ENCODE results near the gene GSS. TPM values are rescaled to one million over a fixed set of nuclear protein-coding genes. Genes with fewer than 3 reads are reported as not detected.
A peak's percentile ranks its signal among the peaks of the same experiment; 100 is the strongest.

GSS gene
- polyA plus RNA-seq, 1 experiment: 110 TPM

DNA sequence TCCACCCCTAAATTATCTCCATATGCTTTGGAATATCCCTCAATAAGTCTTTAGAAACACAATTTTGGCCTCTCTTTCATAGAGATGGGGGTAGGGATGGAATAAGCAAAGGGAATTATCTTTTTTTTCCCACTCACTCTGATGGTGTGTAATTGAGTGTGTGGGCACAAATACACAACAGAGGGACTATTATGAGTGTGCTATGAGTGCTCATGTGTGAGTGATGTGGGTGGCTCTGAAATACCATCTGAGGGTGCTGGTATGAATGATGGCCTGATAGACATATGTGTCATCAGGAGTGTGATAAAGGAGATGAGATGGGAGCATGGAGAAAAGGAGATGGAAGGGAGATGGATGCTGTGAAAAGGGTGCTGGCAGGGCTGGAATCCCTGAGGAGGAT lies 35.6 kb downstream of the GSS start:
- no peaks in the 10 kb centered on the region for H3K27me3 ChIP-seq (ENCODE audit: control insufficient read depth, insufficient read depth, low read length)
- CTCF ChIA-PET: interaction anchor here (2.0 kb wide), 1 partner anchor 13 kb away, joined by 5 read pairs; no protein-coding TSS in a partner anchor
- TF ChIP-seq, protein P1, sequence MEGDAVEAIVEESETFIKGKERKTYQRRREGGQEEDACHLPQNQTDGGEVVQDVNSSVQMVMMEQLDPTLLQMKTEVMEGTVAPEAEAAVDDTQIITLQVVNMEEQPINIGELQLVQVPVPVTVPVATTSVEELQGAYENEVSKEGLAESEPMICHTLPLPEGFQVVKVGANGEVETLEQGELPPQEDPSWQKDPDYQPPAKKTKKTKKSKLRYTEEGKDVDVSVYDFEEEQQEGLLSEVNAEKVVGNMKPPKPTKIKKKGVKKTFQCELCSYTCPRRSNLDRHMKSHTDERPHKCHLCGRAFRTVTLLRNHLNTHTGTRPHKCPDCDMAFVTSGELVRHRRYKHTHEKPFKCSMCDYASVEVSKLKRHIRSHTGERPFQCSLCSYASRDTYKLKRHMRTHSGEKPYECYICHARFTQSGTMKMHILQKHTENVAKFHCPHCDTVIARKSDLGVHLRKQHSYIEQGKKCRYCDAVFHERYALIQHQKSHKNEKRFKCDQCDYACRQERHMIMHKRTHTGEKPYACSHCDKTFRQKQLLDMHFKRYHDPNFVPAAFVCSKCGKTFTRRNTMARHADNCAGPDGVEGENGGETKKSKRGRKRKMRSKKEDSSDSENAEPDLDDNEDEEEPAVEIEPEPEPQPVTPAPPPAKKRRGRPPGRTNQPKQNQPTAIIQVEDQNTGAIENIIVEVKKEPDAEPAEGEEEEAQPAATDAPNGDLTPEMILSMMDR (IDR thresholded peaks at IDR 0.05; ENCODE audit: insufficient read depth, low read depth, low read length): no peak
- H3K4me3 ChIP-seq (ENCODE audit: low read depth, low read length): no peak overlapping the region
- H3K36me3 ChIP-seq (ENCODE audit: control insufficient read depth, insufficient read depth, low read length): peaks cover 2% of the 10 kb centered on the region
- DNase-seq (ENCODE audit: low read depth): no peak
- POLR2A ChIA-PET: no interaction called here

- TF ChIP-seq, protein P1 (IDR thresholded peaks at IDR 0.05; ENCODE audit: insufficient read depth, low read depth, low read length): no peak
- no peak for DNase-seq (ENCODE audit: low read depth)
- Histone ChIP-seq H3K36me3 (ENCODE audit: control insufficient read depth, insufficient read depth, low read length) (peaks cover 4% of the 10 kb centered on the region), H3K4me3 (ENCODE audit: low read depth, low read length) (no peak overlapping the region), H3K27me3 (ENCODE audit: control insufficient read depth, insufficient read depth, low read length) (no peaks in the 10 kb centered on the region)
- CTCF ChIA-PET: no interaction called here
- POLR2A ChIA-PET: no interaction called here
Measured at GRCh38 chr20:34916774-34917354, 38.7 kb downstream of the GSS start.

GRCh38 chr20:34915749-34916455 lies 39.7 kb downstream of the GSS start:
- Histone ChIP-seq H3K4me3 (ENCODE audit: low read depth, low read length) (no peak overlapping the region), H3K36me3 (ENCODE audit: control insufficient read depth, insufficient read depth, low read length) (peaks cover 3% of the 10 kb centered on the region), H3K27me3 (ENCODE audit: control insufficient read depth, insufficient read depth, low read length) (no peaks in the 10 kb centered on the region)
- ChIA-PET CTCF (no interaction called here), POLR2A (no interaction called here)
- no peak for DNase-seq (ENCODE audit: low read depth)
- TF ChIP-seq, protein P1 (IDR thresholded peaks at IDR 0.05; ENCODE audit: insufficient read depth, low read depth, low read length): no peak

- Histone ChIP-seq H3K4me3 (ENCODE audit: low read depth, low read length) (no peak overlapping the region), H3K36me3 (ENCODE audit: control insufficient read depth, insufficient read depth, low read length) (peaks cover 3% of the 10 kb centered on the region; the same call in 1 of the 2 replicates), H3K27me3 (ENCODE audit: control insufficient read depth, insufficient read depth, low read length) (no peaks in the 10 kb centered on the region)
- no peak for DNase-seq (ENCODE audit: low read depth)
- ChIA-PET POLR2A (no interaction called here), CTCF (no interaction called here)
- TF ChIP-seq, protein P1 (IDR thresholded peaks at IDR 0.05; ENCODE audit: insufficient read depth, low read depth, low read length): no peak
Measured at GRCh38 chr20:34915131-34915530, 40.5 kb downstream of the GSS start.

DNA sequence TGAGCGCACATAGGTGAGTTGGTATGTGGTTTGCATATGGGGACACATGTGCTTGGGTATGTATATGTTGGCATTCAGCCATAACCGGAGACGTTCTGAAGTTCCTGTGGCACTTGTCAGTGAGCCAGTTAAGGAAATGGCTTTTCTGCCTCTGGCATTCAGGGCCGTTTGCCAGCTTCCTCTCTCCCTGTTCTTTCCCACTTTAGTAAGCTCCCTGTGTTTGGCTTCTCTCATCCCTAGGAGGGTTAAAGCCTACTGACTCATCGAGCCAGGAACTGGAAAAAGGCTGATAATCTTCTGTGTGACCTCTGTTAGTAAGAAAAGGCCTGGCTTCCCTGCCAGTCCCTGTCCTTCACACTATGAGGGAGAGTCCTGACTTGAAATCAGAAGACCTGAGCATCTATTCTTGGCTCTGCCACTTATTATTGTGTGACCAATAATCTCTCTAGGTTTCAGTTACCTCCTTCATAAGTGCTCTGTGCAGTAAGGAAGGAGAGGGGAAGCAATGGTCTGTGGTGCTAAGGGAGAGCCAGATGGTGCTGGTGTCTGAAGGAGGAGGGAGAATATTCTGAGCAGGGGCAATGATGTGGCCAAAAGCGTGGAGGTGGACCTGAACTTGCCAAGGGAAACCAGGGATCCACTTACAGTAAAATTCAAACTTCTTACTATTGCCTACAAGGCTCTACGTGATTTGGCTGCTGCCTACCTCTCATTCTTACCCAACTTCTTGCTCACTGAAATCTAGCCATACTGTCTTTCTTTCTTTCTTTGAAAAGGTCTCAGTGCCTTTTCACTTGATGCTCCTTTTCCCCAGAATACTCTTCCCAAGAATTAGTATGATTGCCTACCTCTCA lies 47.8 kb downstream of the GSS start:
- Histone ChIP-seq H3K27me3 (ENCODE audit: control insufficient read depth, insufficient read depth, low read length) (no peaks in the 10 kb centered on the region), H3K4me3 (ENCODE audit: low read depth, low read length) (no peak overlapping the region), H3K36me3 (ENCODE audit: control insufficient read depth, insufficient read depth, low read length) (no peaks in the 10 kb centered on the region)
- CTCF ChIA-PET: interaction anchor here (0.6 to 1.6 kb wide), 4 partner anchors 11 to 40 kb away, joined by 3 to 5 read pairs (median 3); no protein-coding TSS in a partner anchor
- peak; percentile 75 for DNase-seq (ENCODE audit: low read depth)
- POLR2A ChIA-PET: interaction anchor here (1.1 kb wide), 1 partner anchor 47 kb away, joined by 3 read pairs; the partner anchor contains the start of genes GSS and MYH7B
- TF ChIP-seq, protein P1 (IDR thresholded peaks at IDR 0.05; ENCODE audit: insufficient read depth, low read depth, low read length): no peak
